ENCODE measurements around the gene TMCO6. TPM values are rescaled to one million over a fixed set of nuclear protein-coding genes. Genes with fewer than 3 reads are reported as not detected.
A peak's percentile ranks its signal among the peaks of the same experiment; 100 is the strongest.
"Not testable (repeated sequence)": the region's sequence is repeated elsewhere in the genome, so short reads cannot be mapped to it uniquely, and the experiment has no call there.

The TMCO6 gene
- total RNA-seq, 1 donor from 2014 or later = 8.1 TPM

GRCh38 chr5:140630292-140631035 is 8.8 kb upstream of the TMCO6 start:
- peak; percentile 10 for DNase-seq (ENCODE audit: low read depth)

- DNase-seq (ENCODE audit: low read depth) = no peak
Observed at GRCh38 chr5:140631036-140631417, 8.2 kb upstream of the TMCO6 start.

GRCh38 chr5:140631831-140632365 is 7.4 kb upstream of the TMCO6 start:
- peak; percentile 4 for DNase-seq (ENCODE audit: low read depth)

- peak; percentile 2 for DNase-seq (ENCODE audit: low read depth)
Observed at GRCh38 chr5:140632366-140633020, 6.8 kb upstream of the TMCO6 start.

GRCh38 chr5:140633021-140633471 is 6.2 kb upstream of the TMCO6 start, which contains the start of gene CD14:
Gene CD14 (minus strand): TSS chr5:140633175. CDS start chr5:140633071, 104 bp downstream.
- peak; percentile 45 for DNase-seq (ENCODE audit: low read depth)

- DNase-seq (ENCODE audit: low read depth) = no peak
Observed at GRCh38 chr5:140633501-140633900, 5.8 kb upstream of the TMCO6 start.

- DNase-seq (ENCODE audit: low read depth) = no peak
Observed at GRCh38 chr5:140634103-140634502, 5.1 kb upstream of the TMCO6 start.

- DNase-seq (ENCODE audit: low read depth) = no peak
Observed at GRCh38 chr5:140635291-140636257, 3.7 kb upstream of the TMCO6 start.

GRCh38 chr5:140637371-140638100 is 1.7 kb upstream of the TMCO6 start:
- no peak for DNase-seq (ENCODE audit: low read depth)

GRCh38 chr5:140638898-140639147 is 428 bp upstream of the TMCO6 start:
- not testable (repeated sequence) for DNase-seq (ENCODE audit: low read depth)

- no peak for DNase-seq (ENCODE audit: low read depth)
Observed at GRCh38 chr5:140641716-140642115, 2.5 kb downstream of the TMCO6 start.

- peak; percentile 93 for DNase-seq (ENCODE audit: low read depth)
Observed at GRCh38 chr5:140642718-140643117, 3.5 kb downstream of the TMCO6 start.

- no peak for DNase-seq (ENCODE audit: low read depth)
Observed at GRCh38 chr5:140647042-140647419, 7.8 kb downstream of the TMCO6 start.

GRCh38 chr5:140658870-140659269 is 19.6 kb downstream of the TMCO6 start:
- no peak for DNase-seq (ENCODE audit: low read depth)

GRCh38 chr5:140660371-140660770 is 21.1 kb downstream of the TMCO6 start:
- not testable (repeated sequence) for DNase-seq (ENCODE audit: low read depth)

- DNase-seq (ENCODE audit: low read depth) = no peak
Observed at GRCh38 chr5:140664030-140664358, 24.7 kb downstream of the TMCO6 start.

GRCh38 chr5:140664359-140665119 is 25.3 kb downstream of the TMCO6 start, which contains the start of gene WDR55:
Gene WDR55 (plus strand): TSS chr5:140664904. CDS start chr5:140664913, 9 bp downstream.
- DNase-seq (ENCODE audit: low read depth) = peak; percentile 97

- DNase-seq (ENCODE audit: low read depth) = not testable (repeated sequence)
Observed at GRCh38 chr5:140671035-140671434, 31.8 kb downstream of the TMCO6 start.

GRCh38 chr5:140671472-140672125 is 32.3 kb downstream of the TMCO6 start:
- no peak for DNase-seq (ENCODE audit: low read depth)
